Activated CD8-positive, alpha-beta memory T cell treated with anti-CD3 and anti-CD28 coated beads for 48 hours (primary cell): ENCODE data around the gene KIFC1.

Experiments used
- DNase-seq, 3 experiments: peaks; one replicate each; pipeline ENCODE4 v3.0.0-alpha.2; 2020; ENCODE audit warnings: low read depth in 2 of 3, low spot score in 2 of 3

KIFC1 gene

DNA sequence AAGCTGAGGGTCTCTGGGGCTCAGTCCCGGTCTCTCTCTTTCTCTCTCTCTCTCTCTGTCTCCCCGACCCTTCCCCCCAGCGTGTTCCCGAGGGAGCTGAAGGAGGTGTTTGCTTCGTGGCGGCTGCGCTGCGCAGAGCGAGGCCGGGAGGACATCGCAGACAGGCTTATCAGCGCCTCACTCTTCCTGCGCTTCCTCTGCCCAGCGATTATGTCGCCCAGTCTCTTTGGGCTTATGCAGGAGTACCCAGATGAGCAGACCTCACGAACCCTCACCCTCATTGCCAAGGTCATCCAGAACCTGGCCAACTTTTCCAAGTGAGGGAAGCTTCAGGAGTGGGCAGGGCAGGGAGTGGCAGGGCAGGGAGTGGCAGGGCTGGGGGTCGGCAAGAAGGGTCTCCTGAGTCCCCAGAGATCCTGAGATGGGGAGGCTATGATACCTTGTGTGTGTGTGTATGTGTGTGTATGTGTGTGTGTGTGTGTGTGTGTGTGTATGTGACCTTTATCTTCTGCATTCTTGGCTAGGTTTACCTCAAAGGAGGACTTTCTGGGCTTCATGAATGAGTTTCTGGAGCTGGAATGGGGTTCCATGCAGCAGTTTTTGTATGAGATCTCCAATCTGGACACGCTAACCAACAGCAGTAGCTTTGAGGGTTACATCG lies 49.2 kb downstream of the KIFC1 start:
- no peak for DNase-seq

- no peak for DNase-seq
These were observed 49.8 kb downstream of the KIFC1 start for GRCh38 chr6:33441457-33441856.

- no peak for DNase-seq
These were observed 50.7 kb downstream of the KIFC1 start for GRCh38 chr6:33442283-33442682.

- DNase-seq = no peak
These were observed 51.4 kb downstream of the KIFC1 start for GRCh38 chr6:33443025-33443424.

DNA sequence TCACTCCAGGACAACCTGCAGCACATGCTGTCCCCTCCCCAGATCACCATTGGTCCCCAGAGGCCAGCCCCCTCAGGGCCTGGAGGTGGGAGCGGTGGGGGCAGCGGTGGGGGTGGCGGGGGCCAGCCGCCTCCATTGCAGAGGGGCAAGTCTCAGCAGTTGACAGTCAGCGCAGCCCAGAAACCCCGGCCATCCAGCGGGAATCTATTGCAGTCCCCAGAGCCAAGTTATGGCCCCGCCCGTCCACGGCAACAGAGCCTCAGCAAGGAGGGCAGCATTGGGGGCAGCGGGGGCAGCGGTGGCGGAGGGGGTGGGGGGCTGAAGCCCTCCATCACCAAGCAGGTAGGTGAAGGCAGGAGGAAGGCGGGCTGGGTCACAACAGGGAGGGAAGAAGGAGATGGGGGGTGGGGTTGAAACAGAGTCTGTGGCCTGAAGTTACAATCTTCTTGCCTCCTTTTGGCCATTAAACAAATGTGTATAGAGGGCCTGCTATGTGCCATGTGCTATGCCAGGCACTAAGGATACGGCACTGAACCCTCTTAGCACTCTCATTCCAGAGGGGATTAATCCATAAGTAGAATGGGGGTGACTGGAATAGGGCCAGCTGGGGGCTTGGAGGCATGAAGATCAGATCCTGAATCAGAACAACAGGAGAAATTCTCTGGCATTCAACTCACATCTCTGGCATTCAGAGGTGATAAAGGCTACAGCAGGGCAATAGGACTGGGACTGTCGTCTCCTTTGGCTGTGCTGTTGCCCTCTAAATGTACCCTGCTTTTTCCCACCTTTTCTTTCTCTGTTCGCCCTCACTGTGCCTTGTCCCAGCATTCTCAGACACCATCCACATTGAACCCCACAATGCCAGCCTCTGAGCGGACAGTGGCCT lies 52.2 kb downstream of the KIFC1 start:
- no peak for DNase-seq

DNA sequence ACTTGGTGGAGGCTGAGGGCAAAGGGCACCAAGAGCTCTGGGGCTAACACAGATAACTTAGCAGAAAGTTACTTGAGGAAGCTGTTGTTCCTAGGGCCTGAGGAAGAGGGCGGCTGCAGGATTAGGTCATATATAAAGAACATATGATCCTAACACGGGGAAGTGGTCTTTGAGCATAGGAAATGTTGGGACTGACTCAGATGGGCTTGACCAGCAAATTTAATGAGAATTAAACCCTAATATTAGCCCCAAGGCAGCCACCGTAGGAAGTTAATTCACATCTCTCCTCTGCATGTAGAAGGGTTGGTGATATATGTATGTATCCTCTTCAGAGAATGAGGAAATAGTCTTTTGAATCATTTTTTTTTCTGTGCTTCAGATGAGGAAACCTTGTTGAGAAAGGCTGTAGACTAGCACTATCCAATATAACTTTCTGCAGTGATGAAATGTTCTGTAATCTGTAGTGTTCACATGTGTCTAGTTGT lies 53.5 kb downstream of the KIFC1 start:
- DNase-seq = no peak

- DNase-seq = no peak
These were observed 54.7 kb downstream of the KIFC1 start for GRCh38 chr6:33446356-33446755.

DNA sequence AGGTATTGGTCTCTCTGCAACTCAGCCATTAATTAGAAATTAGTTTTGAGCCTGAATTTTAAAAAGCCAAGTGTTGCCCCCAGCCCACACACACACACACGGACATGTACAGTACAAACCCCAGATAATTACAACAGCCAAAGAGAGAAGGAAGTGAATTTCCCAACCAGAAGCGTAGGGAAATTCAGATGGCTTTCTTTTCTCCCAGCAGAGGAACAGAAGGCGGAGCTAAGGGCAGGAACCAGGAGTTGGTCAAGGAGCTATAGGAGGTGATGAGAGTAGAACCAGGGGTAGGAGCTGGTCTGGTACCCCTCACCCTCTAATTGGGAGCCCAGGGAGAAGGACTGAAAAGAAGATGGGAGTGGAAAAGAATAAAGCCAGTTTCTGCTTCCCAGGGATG lies 58.8 kb downstream of the KIFC1 start:
- no peak for DNase-seq

DNA sequence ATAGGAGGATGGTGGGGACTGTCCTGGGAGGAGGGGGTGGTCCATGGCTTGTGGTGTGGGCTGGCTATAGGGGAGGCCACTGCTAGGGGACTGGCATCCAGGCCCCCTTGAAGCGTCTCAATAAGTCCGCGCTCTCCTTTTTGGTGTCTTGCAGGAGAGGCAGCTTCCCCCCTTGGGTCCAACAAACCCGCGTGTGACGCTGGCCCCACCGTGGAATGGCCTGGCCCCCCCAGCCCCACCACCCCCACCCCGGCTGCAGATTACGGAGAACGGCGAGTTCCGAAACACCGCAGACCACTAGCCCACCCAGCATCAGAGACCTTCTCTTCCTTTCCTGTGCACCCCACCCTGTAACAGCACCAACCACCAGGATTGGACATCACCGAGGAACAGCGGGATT lies 60.0 kb downstream of the KIFC1 start:
- DNase-seq = no peak

DNA sequence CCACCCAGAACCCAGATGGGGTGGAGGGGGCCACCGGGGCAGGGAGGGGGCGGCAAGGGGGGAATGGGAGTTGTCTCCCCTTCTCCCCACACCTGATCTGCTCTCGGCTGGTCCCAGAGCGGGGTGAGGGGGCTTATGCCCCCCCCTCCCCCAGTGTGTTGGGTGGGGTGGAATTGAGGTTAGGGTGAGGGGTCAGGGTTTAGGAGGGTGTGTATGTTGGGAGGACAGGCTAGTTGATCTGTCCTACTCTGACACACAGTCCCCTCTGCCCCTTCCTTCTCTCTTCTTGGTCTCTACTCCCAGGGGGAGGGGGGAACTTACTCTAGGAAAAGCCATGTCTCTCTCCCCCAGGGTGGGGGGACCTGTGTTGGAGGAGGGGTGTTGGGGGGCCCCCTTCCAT lies 60.9 kb downstream of the KIFC1 start:
- DNase-seq = no peak

- DNase-seq = no peak
These were observed 61.9 kb downstream of the KIFC1 start for GRCh38 chr6:33453393-33454008.

GRCh38 chr6:33454009-33454946 lies 62.7 kb downstream of the KIFC1 start, which contains the start of gene ZBTB9:
Gene ZBTB9 (plus strand): TSS chr6:33454576. CDS start chr6:33455101, 525 bp downstream.
- peak; percentile 69 to 89 (median 82) for DNase-seq

DNA sequence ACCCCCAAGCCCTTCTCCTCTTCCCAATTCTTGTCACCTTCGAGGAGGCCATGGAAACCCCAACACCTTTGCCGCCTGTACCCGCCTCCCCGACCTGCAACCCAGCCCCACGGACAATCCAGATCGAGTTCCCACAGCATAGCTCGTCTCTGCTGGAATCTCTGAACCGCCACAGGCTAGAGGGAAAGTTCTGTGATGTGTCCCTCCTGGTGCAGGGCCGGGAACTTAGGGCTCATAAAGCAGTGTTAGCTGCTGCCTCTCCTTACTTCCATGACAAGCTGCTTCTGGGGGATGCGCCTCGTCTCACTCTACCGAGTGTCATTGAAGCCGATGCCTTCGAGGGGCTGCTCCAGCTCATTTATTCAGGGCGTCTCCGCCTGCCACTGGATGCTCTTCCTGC lies 63.4 kb downstream of the KIFC1 start:
- DNase-seq = no peak

GRCh38 chr6:33456156-33456555 lies 64.5 kb downstream of the KIFC1 start:
- no peak for DNase-seq

DNA sequence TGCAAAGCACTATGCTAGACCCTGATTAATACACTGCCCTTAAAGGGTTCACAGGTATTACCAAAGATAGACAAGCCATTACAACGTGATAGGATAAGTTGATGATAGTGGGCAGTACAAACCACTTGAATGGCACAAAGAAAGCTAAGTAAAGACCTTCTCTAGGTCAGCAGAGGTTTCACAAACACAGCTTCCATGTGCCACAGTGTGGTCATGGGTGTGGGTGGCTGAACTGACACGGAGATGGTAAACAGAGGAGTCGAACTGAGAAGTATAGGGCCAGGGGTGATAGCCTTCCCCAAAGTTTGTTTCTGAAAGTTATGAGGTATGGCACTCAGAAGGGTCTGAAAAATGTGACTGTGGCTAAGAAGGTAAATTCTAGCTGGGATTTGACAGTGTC lies 67.1 kb downstream of the KIFC1 start:
- DNase-seq = no peak

GRCh38 chr6:33459226-33459625 lies 67.6 kb downstream of the KIFC1 start:
- DNase-seq = no peak
